DMS53 treated with DMSO at 0.1 percent for 48 hours (cell line): ENCODE measurements around the gene KDM8.
"Not testable (repeated sequence)": the region's sequence is repeated elsewhere in the genome, so short reads cannot be mapped to it uniquely, and the experiment has no call there.

Experiments used
- DNase-seq: peaks from one replicate; lab custom pipeline; 2025; ENCODE audit not compliant: unreplicated experiment; lab: John Stamatoyannopoulos, UW

KDM8 gene

DNA sequence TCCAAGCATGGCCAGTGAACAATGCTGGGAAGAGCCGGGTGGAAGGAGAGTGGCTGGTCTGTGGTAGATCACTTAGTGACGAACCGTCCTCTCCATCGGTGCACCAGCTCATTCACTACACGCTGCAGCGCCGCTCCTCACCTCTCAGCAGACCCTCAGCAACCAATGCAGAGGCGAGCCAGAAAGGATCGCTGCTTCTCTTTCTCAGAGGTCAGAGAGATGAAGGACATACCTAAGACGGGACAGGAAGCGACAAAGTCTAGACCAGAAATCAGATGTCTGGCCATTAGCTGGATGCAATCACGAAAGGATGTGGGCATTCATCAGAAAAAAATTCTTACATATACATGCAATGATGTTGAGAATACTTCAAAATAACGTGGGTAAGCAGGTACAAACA is 38.3 kb downstream of the KDM8 start:
- DNase-seq: no peak

DNA sequence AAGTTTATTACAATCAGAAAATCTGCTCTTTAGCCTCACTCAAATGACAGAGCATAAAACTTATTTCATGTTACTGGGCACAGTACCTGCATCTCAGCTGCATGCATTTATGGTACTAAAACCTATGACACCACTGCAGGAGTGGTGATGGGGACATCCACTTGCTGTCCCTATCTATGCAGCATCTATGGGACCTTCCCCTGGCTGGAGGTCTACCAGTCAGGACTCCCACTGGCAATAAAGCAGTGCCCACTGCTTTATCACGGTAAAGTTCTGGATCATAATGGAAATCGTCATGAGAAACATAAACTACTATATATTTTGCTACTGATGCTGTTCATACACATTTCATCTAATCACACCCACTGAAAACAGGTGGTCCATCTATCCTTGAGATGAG is 39.1 kb downstream of the KDM8 start:
- no peak for DNase-seq

DNA sequence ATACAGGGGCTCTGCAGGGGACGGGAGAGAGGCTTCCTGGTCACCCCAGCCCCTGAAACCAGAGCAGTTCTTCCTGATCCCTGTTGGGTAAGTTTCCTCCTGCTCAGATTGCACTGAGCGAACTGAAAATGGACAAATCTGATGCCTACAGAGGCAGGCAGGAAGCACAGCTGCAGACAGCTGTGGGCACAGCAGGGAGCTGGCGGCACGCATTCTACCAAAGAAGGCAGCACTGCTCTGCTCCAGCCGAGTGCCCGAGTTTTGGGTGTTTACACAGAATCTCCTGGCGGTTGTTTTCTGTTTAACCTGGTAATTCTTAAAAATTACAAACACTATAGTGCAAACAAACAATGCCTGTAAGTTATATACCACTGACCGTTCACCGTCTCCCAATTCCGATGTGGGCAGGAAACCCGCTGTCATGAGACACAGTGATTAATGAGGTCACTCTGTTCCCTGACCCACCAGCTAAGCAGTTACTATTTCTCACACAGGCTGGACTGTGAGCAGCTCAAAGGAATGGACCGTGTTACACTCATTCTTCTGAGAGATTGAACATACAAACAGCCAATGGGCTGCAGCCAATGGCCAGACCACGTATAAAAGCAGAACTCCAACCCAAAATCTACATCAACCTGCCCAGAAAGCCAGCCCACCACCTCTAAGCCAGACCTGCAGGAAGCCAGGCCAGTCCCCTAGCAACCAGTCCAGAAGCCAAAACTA is 39.7 kb downstream of the KDM8 start:
- no peak for DNase-seq

DNA sequence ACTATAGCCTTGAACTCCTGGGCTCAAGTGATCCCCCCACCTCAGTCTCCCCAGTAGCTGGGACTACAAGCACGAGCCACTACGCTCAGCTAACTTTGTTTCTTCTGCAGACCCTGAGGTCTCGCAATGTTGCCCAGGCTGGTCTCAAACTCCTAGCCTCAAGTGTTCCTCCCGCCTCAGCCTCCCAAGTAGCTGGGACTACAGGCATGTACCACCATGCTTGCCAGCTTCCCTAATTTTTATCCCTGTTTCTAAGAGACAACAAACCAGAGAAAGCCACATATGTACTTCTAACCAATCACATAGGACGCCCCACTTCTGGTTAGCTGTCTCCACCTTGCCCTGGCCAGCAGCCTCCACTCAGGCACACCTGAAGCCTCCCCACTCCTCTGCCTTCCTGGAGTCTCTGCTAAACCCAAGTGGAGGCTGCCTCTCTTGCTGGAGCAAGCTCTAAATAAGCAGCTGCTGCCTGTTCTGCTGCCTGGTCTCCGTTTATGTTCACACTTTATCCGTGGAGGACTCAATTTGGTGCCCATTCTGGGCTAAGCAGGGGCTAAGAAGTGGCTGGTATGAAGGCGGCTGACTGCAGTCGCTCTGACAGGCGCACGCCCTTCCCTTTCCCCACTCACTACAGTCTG is 40.5 kb downstream of the KDM8 start:
- no peak for DNase-seq

DNA sequence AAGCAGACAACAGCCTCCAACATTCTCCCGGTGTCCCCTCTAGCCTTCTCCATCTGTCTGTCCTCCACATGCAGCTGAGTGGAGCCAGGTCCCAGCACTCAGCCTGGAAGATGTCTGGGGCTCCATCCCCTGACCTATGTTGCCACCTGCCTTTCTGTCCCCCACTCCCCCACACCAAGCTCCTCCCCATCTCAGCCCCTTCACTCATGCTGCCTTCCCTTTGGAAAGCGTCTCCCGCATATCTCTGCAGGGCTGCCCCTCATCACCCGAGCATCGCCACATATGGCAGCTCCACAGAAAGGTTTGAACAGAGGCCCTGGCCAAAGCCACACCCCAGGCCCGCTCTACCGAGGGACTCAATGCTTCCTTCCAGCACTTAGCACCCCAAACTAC is 41.0 kb downstream of the KDM8 start:
- no peak for DNase-seq

DNA sequence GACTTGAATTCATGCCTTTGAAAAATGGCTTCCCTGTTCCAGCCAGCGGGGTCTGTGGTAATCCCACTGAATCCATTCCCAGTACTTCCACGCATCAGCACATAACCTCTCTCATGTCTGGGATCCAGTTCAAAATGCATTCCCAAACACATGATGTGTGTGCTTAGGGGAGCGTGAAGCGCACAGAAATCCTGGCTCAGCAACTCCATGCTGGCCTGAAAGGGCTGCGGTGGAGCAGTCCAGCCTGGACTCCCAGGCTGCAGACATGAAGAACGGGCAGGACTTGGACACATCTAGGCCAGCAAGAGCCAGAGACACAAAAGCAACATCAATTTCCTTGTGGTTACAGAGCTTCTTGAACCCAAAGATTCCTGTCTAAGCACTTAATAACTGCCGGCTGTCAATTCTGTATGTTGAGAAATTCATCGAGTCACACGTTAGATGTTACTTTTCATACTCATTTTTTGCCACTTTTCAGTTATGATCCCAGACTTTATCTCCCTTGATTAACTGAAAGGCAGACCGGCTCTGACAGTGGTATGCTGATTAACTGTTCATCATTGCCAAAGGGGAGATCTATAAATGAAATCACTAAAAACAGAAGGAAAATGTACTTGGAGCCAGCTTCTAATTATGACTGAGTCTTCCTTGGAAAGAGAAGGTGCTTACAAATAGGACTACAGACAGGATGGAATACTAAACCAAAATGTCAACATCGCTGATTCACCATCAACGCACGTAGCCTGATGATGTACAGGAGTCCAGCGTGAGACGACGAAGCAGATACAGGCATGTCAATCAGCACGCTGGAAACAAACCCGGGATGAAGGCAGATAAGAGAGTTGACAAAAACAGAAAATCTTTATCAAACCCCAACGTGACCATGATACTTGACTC is 42.2 kb downstream of the KDM8 start:
- no peak for DNase-seq

DNA sequence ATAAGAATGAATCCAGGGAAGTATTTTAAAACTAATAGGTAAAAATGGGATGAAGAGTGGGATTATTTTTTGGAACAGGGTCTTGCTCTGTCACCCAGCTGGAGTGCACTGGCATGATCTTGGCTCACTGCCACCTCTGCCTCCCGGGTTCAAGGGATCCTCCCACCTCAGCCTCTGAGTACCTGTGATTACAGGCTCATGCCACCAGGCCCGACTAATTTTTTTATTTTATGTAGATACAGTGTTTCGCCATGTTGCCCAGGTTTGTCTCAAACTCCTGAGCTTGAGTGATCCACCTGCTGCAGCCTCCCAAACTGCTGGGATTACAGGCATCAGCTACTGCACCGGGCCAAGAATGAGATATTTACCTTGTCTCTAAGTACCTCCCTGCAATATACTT is 43.1 kb downstream of the KDM8 start:
- DNase-seq: no peak

DNA sequence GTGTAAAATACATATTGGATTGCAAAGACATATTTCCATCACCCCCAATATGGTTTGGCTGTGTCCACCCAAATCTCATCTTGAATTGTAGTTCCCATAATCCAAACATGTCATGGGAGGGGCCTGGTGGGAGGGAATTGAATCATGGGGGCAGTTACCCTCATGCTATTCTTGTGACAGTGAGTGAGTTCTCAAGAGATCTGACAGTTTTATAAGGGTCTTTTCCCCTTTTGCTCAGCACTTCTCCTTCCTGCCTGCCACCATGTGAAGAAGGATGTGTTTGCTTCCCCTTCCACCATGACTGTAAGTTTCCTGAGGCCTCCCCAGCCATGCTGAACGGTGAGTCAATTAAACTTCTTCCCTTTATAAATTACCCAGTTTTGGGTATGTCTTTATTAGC is 43.8 kb downstream of the KDM8 start:
- not testable (repeated sequence) for DNase-seq

DNA sequence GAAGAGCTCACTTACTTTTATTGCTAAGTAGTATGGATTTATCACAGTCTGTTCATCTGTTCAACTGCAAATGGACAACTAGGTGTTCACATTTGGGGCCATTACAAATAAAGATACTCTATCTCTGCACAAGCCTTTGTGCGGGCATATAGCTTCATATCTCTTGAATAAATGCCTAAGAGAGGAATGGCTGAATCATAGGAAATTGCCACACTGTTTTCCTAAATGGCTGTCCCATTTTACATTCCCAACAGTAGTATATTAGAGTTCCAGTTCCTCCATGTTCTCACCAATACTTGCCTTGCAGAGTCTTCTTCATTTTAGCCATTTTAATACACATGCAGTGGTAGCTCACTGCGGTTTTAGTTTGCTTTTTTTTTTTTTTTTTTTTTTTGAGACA is 44.7 kb downstream of the KDM8 start:
- no peak for DNase-seq

DNA sequence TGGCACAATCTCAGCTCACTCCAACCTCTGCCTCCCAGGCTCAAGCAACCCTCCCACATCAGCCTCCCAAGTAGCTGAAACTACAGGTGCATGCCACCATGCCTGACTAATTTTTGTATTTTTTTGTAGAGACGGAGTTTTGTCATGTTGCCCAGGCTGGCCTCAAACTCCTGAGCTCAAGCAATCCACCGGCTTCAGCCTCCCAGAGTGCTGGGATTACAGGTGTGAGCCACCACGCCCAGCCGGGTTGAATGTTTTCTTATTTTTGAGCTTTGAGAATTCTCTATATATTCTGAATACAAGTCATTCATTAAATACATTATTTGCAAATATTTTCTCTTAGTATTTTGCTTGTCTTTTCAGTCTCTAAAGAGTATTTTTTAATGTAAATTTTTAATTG is 45.6 kb downstream of the KDM8 start:
- not testable (repeated sequence) for DNase-seq

DNA sequence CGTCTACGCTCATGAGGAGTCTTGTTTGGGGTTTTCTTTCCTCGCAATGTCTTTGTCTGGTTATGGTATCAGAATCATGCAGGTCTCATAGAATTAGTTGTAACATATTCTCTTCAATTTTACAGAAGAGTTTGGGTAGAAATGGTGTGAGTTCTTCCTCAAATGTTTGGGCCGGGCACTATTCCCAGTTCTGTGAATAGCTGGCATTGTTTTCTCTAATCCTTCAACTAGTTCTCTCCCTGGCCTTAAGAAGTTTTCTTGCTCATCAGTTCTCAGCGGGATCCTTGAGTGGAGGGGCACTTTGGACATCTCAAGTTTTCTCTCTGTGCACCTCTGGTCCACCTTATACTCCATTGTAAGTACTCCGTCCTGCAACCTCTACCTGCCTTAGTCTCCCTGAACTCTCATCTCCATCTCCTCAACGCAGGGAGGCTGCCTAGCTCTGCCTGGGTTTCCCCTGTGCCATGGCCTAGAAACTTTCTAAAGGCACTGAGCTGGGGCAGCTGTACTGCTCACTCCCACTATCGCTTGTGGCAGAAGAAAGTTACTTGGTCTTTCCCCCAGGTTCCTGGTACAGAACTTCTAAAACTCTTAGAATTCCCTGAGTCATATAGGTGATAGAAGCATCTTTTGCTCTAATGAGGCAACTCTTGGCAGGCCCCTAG is 48.3 kb downstream of the KDM8 start:
- no peak for DNase-seq

DNA sequence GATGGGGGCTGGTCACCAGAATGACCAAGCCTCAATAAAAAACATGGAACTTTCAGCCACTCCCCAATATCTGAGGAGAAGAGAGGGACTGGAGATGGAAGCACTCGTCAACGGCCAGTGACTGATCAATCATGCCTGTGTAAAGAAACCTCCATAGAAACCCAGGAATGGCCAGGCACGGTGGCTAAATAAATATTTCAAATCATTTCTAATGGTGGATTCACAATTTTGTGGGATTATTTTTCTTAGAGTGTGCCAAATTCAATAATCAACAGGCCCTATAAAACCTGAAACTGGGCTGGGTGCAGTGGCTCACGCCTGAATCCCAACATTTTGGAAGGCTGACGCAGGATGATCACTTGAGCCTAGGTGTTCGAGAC is 48.9 kb downstream of the KDM8 start:
- DNase-seq: no peak

DNA sequence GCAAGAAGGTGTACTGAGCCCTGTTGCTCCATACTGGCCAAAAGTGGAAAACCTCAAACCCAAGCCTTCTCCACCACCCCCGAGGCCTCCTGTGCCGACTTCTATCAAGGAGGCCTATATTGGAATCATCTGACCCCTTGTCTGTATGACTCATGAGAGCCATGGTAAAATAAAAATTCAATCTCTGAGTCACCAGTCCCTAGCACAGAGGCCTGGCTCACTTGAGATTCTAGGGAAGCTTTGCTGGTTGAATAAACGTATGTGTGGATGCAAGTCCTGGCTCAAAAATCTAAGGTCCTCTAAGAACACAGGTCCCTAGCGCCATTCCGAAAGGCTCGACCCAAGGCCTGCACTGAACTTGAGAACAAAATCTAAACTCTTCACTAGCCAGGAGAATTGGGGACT is 50.2 kb downstream of the KDM8 start:
- DNase-seq: no peak

DNA sequence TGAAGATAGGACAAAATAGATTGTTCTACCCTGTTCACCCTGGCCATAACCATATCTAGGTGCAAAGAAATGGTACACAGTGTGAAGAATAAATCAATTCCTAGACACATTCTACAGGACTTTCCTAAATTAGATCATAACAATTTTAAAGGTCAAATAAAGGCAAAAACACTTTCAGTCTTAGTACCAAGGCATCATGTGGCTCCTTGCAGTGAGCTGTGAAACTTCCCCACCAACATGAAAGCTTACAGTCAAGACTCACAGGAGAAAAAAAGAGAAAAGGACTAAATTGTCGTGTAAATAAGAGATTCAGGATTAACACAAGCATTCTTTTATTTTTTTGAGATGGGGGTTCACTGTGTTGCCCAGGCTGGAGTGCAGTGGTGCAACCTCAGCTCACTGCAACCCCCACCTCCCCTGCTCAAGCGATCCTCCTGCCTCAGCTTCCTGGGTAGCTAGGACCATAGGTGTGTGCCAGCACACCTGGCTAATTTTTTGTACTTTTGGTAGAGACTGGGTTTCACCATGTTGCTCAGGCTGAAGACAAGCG is 51.0 kb downstream of the KDM8 start:
- DNase-seq: no peak

DNA sequence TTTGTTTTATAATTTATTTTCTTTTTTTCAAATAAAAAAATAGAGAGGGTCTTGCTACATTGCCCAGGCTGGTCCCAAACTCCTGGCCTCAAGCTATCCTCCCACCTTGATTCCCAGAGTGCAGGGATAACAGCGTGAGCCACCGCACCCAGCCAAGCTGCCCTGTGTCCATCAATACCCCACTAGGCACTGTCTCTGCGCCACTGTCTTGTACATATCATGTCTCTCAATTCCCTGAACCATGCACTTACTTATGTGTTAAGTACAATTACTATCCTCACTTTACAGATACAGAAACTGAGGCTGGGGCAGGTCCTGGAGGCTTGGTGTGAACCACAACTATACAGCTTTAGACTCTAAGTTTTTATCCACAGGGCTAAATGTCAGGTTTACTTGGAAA is 53.5 kb downstream of the KDM8 start:
- DNase-seq: no peak

DNA sequence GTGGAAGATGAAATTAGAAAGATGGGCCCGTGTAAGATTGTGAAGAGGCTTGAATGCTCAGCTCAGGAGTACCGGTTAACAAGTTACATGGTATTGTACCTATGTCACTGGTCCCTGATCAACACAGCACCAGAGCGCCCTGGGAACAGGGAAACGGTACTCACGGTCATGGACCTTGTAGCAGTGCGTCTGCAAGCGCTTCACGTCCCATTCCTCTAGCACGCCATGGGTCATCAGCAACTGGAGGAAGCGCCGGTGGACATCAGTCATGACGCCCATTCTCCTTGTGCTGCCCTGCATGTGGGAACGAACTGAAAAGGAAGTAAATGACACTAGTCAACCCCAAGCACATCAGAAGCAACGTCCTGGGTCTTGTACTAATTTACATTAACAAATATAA is 53.9 kb downstream of the KDM8 start:
- no peak for DNase-seq

DNA sequence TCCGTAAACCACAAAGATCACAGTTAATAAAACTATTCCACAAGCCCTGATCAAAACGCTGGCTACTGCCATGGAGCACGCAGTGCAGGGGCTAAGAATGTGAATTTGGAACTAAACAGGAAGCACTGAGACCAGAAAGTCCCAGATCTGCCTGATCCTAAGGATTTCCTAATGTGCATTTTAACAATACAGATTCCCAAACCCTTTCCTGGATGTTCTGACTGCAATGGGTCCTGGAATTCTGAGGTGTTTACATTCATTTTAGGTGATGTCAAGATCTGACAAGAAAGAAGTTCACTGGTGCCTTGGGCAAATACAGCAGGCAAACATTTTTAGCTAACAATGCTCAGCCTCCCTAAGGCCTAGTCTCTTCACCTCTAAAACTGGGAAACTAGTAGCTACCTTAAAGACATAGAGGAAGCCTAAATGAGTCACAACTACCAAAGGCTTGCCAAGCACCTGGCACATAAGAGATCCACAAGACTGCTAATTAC is 55.0 kb downstream of the KDM8 start:
- no peak for DNase-seq

DNA sequence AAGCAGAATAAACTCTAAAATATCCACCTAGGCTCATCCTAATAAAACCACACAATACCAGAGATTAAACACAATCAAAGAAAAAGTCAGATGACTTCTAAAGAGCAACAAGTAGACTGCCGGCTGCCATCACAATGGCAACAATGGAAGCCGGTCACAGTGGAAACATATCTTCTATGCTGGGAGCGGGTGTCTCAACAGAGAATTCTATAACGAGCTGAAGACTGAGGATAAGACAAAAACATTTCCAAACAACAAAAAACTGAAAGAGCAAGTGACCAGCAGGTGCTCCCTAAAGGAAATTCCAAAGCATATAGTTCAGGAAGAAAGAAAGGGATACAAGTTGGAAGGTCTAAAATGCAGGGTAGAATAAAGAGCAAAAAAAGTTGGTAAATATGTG is 56.4 kb downstream of the KDM8 start:
- no peak for DNase-seq

DNA sequence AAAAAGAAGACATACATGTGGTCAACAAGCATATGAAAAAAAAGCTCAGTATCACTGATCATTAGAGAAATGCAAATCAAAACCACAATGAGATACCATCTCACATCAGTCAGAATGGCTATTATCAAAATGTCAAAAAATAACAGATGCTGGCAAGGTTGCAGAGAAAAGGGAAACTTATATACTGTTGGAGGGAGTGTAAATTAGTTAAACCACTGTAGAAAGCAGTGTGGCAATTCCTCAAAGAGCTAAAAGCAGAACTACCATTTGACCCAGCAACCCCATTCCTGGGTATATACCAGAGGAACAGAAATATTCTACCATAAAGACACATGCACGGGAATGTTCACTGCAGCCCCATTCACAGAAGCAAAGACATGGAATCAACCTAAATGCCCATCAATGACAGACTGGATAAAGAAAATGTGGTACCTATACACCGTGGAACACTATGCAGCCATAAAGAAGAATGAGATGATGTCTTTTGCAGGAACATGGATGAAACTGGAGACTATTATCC is 59.6 kb downstream of the KDM8 start:
- not testable (repeated sequence) for DNase-seq

DNA sequence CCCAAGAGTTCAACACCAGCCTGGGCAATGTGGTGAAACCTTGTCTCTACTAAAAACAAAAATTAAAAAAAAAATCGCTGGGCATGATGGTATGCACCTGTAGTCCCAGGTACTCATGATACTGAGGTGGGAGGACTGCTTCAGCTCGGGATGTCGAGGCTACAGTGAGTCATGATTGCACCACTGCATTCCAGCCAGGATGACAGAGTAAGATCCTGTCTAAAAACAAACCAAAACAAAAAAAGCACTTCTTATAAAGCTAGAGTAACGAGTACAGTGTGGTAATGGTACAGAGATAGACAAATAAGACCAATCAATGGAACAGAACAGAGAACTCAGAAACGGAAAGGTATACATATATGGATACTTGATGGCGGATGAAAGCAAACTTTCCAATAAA is 60.8 kb downstream of the KDM8 start:
- no peak for DNase-seq

DNA sequence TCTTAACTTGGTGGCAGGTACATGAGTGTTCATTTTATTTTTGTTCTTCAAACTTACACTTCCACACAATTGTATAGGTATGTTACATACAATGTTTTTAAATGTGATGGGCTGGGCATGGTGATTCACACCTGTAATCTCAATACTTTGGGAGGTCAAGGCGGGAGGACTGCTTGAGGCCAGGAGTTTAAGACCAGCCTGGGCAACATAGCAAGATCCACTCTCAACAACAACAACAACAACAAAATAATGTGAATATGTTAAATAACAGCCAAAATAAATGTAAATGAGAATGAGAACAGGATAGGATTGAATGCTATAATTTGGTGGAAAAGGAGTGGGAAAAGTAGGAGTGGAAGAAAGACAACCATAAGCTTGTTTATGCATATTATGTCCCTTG is 62.7 kb downstream of the KDM8 start:
- DNase-seq: no peak
